Retinal pigment epithelial cell (primary cell): ENCODE results near the gene ZAP70.

Source experiments
- DNase-seq: peaks from one replicate; pipeline ENCODE4 v3.0.0-alpha.2; 2010; ENCODE audit warnings: low read depth
- H3K4me3 ChIP-seq: 2 replicates; pipeline ENCODE4 v1.5.1; 2011; ENCODE audit warnings: mild to moderate bottlenecking, low read length, control low read depth, moderate library complexity
- TF ChIP-seq, protein P1 (sequence below): conservative IDR thresholded peaks from 2 replicates; pipeline ENCODE4 v1.5.1; 2011; ENCODE audit warnings: low read depth, low read length, control low read depth, inconsistent platforms

ZAP70 gene

DNA sequence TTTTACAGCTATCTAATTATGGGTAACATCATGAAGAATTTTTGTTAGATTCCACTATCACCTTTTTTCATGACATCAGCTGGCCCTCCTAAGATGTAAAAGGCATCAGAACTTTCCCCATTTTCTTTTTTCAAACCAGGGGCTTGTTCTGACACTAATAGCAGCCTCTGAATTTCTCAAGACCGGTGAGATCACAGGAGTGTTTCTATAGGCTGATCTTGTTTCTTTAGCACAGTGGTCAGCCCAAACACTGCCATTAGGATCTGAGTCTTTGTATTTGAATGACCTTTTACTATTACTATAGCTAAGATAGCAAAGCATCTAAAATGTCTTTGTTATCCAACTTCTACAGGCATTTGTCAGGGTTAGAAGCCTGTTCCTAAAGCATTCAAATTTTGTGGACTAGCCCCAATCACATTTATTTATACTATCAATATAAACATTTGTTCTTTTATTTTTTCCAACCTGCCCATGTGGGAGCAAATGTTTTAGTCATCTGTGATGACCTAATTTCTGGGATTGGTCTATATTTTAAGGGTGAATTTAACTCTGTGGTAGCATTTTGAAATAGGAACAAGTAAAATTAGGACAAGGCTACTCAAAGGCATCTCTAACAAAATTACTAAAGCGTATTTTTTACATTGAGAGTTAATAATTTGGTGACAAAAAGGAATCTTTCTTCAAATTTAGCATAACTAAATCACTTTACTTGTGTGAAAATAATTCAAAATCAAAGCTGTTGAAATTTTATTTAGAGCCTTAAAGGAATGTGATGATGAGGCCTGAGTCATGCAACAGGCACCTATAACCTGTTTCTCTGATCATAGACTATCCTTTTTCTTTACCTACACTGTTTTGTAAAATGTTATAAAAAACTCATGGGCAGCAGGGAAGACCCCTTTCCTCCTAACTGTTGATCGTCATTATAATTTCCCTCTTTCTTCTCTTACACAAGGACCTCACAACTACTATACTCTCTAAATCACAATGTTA lies 39.3 kb downstream of the ZAP70 start:
- no peak overlapping the region for H3K4me3 ChIP-seq
- DNase-seq = no peak
- TF ChIP-seq, protein P1, sequence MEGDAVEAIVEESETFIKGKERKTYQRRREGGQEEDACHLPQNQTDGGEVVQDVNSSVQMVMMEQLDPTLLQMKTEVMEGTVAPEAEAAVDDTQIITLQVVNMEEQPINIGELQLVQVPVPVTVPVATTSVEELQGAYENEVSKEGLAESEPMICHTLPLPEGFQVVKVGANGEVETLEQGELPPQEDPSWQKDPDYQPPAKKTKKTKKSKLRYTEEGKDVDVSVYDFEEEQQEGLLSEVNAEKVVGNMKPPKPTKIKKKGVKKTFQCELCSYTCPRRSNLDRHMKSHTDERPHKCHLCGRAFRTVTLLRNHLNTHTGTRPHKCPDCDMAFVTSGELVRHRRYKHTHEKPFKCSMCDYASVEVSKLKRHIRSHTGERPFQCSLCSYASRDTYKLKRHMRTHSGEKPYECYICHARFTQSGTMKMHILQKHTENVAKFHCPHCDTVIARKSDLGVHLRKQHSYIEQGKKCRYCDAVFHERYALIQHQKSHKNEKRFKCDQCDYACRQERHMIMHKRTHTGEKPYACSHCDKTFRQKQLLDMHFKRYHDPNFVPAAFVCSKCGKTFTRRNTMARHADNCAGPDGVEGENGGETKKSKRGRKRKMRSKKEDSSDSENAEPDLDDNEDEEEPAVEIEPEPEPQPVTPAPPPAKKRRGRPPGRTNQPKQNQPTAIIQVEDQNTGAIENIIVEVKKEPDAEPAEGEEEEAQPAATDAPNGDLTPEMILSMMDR = no peak

DNA sequence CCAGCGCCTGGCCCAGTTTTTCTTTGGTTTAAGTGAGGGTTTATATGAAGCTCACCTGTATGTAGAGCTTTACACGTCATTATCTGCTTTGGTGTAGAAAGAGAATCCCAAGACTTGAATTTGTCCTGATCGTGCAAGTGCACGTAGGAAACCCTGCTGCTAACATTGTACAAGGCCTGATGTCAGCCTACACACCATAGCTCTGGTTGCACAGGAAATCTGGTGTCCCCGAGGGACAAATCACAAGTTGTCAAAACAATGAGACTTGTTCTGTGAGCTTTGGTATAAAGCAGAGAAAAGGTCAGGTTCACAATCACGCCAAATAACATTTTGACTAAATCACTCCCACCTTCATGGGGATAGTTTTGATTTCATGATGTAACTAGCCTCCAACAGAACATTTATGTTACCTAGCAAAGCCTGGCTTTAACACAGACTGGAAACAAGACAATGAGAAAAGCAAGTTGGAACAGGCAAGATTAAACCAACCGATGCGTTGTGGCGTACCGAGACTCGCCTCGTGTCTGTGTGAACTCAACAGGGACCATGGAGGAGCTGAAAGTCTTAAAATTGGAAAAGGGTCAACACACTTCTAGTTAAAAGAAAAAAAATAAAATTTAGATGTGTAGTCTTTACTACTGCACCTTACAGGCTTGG lies 41.4 kb downstream of the ZAP70 start:
- TF ChIP-seq, protein P1 = no peak
- no peak for DNase-seq
- H3K4me3 ChIP-seq = no peak overlapping the region

DNA sequence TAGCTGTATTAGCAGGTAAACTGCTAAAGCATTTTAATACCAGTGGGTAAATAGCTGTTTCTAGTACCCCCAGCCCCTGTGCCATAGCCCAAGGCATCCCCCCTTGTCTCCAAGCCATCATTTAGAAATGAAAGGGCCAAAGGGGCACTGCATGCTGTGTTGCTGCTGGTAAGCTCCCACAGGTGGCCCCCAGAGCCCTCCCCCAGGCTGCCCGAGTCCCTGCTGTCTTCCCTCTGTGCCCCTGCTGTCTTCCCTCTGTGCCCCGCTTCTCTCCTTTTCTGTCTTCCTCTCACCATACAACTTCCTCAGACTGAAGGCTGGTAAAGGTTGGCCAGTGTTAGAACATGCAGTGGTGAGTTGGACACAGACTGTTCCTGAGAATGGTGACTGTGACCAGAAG lies 42.1 kb downstream of the ZAP70 start:
- H3K4me3 ChIP-seq = no peak overlapping the region
- TF ChIP-seq, protein P1 = no peak
- DNase-seq = no peak

DNA sequence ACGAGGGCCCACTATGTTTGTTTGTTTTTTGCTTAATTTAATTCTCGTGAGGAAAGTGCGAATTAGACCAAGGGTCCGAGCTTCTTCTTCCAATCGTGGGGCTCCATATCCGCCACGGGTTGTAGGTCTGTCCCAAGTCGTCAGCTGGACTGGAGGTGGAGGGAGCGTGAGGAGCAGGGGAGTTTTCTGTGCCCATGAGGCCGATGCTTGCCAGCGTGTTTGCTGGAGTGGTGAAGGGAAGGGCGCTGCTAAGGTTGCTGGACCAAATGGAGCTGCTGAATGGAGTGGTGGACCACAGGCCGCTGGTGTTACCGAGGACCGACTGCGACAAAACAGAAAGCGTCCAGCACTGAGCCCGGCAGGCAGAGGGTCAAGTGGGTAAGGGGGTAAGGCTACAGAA lies 43.7 kb downstream of the ZAP70 start:
- no peak for DNase-seq
- TF ChIP-seq, protein P1 = no peak
- no peak overlapping the region for H3K4me3 ChIP-seq

DNA sequence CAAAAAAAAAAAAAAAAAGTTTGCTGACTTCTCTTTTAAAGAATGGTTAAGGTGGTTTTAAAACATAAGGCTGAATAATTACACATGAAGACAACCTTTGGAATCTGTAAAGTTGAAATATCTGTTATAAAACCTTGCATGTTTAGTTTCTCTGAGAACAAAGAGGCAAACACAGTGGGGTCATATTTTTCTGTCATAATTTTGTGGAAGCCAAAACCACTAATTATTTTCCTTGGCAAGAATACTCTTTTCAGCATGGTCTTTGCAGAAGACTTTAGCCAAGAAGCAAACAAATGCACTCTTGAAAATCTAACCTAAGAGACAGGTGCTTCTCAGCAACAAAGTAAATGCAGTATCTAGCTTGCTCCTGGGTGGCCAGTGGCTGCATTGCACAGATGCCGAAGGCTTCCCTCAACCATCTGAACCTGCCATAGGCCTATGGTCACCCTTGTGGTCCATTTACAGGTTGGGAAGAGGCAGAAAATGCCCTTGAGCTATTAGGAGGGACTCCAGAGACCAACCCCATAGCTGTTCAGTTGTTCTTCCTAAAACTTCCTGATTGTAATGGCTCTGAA lies 44.8 kb downstream of the ZAP70 start:
- TF ChIP-seq, protein P1 = no peak
- no peak for DNase-seq
- no peak overlapping the region for H3K4me3 ChIP-seq

DNA sequence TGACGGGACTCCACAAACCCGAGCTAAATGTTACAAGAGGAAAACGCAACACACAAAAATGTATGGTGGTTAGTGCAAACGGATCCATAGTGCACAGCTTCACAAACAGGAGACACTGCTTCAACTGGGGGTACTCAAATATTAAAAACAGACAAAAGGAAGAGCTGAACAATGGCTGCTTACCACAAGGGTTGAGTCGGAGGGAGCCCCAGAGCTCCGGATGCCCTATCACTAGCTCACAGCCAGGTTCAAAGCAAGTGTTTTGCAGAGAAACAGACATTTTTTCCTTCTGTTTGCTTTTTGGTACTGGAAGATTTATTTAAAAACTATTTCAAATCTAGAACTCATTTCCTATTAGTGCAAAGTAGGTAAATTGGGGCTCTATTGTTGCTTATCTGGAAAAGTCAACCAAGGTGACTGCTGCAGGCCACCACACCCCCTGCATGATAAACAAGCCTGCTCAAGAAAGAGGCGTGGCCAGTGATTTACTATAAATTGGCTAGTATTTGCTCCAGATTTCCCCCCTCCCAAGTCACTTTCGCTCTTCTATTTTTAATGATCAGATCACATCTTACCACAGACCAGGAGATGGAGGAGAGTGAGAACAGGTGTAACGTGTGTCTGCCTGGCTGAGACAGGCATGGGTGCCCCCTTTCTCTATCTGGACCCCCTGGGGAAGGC lies 46.5 kb downstream of the ZAP70 start:
- DNase-seq = no peak
- TF ChIP-seq, protein P1 = no peak
- no peak overlapping the region for H3K4me3 ChIP-seq
